HCT116 (cell line): ENCODE measurements around the gene AOC2. TPM values are rescaled to one million over a fixed set of nuclear protein-coding genes. Genes with fewer than 3 reads are reported as not detected.

Experiments
- ATAC-seq: fragments of 200-7000 bp; cut with Tn5 transposase; 2 replicates; pipeline ENCODE4 v1.9.1; 2020; ENCODE audit warnings: mild to moderate bottlenecking, moderate library complexity
- BruUV-seq: library from RNA; stranded (reverse); fragments of 400-500 nt; replicated peaks from 2 replicates; lab custom pipeline; 2021; lab: Mats Ljungman, UMichigan
- CTCF ChIA-PET: fragments of 300-600 bp; sonication (Branson Sonifier 250); formaldehyde crosslinking; loops from one replicate; lab custom pipeline; 2021; ENCODE audit warnings: antibody characterized with exemption; lab: Charles Lee
- POLR2A ChIA-PET: fragments of 300-600, 350-600 bp; sonication (Branson Sonifier 250); formaldehyde crosslinking; loops from one replicate; lab custom pipeline; 2021; ENCODE audit warnings: antibody characterized with exemption; lab: Charles Lee
- RAD21 ChIA-PET, 2 experiments: fragments of 300-600 bp; sonication (Branson Sonifier 250); formaldehyde crosslinking; loops; one replicate each; lab custom pipeline; 2023; ENCODE audit warnings: low total read pairs in 2 of 2; ENCODE audit not compliant: uncharacterized antibody in 2 of 2, unreplicated experiment in 2 of 2, low non-redundant PET in 1 of 2; lab: Charles Lee
- DNase-seq: peaks from one replicate; pipeline ENCODE4 v3.0.0-alpha.2; 2010; ENCODE audit warnings: low read depth, low spot score
- H2AFZ ChIP-seq: fragments of 200-600 bp; shearing (Covaris generic), sonication (generic); 2 replicates; pipeline ENCODE4 v1.6.1; 2017; ENCODE audit warnings: low read depth, mixed run types, mixed read lengths, antibody characterized with exemption, low read length; ENCODE audit not compliant: poor library complexity, severe bottlenecking
- H3K27ac ChIP-seq: 2 replicates; pipeline ENCODE4 v1.5.1; 2012; ENCODE audit warnings: low read depth, low read length
- H3K27me3 ChIP-seq: fragments of 200-600 bp; sonication (generic); 2 replicates; pipeline ENCODE4 v1.6.1; 2016; ENCODE audit warnings: mixed run types, low read length, mixed read lengths; ENCODE audit not compliant: insufficient read depth
- H3K36me3 ChIP-seq, 2 experiments: fragments of 200-500 bp in 1 of 2; fragments of 200-600 bp in 1 of 2; sonication (Bioruptor generic) in 1 of 2; sonication (generic) in 1 of 2; 2 replicates each; pipeline versions ENCODE4 v1.5.1 to v1.6.1; 2014 to 2016; ENCODE audit warnings: low read length in 2 of 2, inconsistent platforms in 1 of 2, mixed read lengths in 1 of 2, mixed run types in 1 of 2; ENCODE audit not compliant: insufficient read depth in 2 of 2, control insufficient read depth in 1 of 2
- H3K4me1 ChIP-seq, 2 experiments: fragments of 200-600 bp in 1 of 2; sonication (generic) in 1 of 2; 2 replicates each; pipeline versions ENCODE4 v1.5.1 to v1.6.1; 2012 to 2017; ENCODE audit warnings: low read length in 2 of 2, inconsistent platforms in 1 of 2, mild to moderate bottlenecking in 1 of 2, mixed read lengths in 1 of 2, mixed run types in 1 of 2, moderate library complexity in 1 of 2; ENCODE audit not compliant: insufficient read depth in 2 of 2, control insufficient read depth in 1 of 2
- H3K4me2 ChIP-seq: fragments of 200-600 bp; sonication (generic); 2 replicates; pipeline ENCODE4 v1.6.1; 2017; ENCODE audit warnings: mixed run types, low read length, mixed read lengths
- H3K4me3 ChIP-seq, 2 experiments: fragments of 200-600 bp in 1 of 2; sonication (generic) in 1 of 2; replicated peaks in 1 of 2; 2 replicates each; pipeline ENCODE4 v1.5.1; 2011 to 2016; ENCODE audit warnings: low read length in 2 of 2, control low read depth in 1 of 2, low read depth in 1 of 2, mild to moderate bottlenecking in 1 of 2, mixed read lengths in 1 of 2, mixed run types in 1 of 2
- H3K79me2 ChIP-seq: fragments of 200-600 bp; sonication (generic); 2 replicates; pipeline ENCODE4 v1.6.1; 2017; ENCODE audit warnings: mild to moderate bottlenecking, mixed run types, low read length, moderate library complexity, mixed read lengths; ENCODE audit not compliant: insufficient read depth
- H3K9ac ChIP-seq: fragments of 200-600 bp; sonication (generic); 2 replicates; pipeline ENCODE4 v1.6.1; 2016; ENCODE audit warnings: low read length, mixed read lengths
- H3K9me2 ChIP-seq: fragments of 200-600 bp; sonication (generic), shearing (Covaris generic); 2 replicates; pipeline ENCODE4 v1.6.1; 2017; ENCODE audit warnings: mixed run types, mild to moderate bottlenecking, moderate library complexity; ENCODE audit not compliant: insufficient read depth
- H3K9me3 ChIP-seq, 2 experiments: fragments of 200-500 bp in 1 of 2; fragments of 200-600 bp in 1 of 2; sonication (Bioruptor generic) in 1 of 2; sonication (generic) in 1 of 2; 2 replicates each; pipeline ENCODE4 v1.6.1; 2014 to 2017; ENCODE audit warnings: low read length in 2 of 2, mixed read lengths in 2 of 2, inconsistent platforms in 1 of 2, low read depth in 1 of 2, mild to moderate bottlenecking in 1 of 2, mixed run types in 1 of 2, moderate library complexity in 1 of 2; ENCODE audit not compliant: control insufficient read depth in 1 of 2, insufficient read depth in 1 of 2
- H4K20me1 ChIP-seq: fragments of 200-600 bp; sonication (generic), shearing (Covaris generic); 2 replicates; pipeline ENCODE4 v1.6.1; 2017; ENCODE audit warnings: mixed run types, mild to moderate bottlenecking, moderate library complexity; ENCODE audit not compliant: insufficient read depth
- CTCF ChIP-seq, 3 experiments: fragments of 200-600 bp in 1 of 3; sonication (generic) in 1 of 3; IDR thresholded peaks in 2 of 3; conservative IDR thresholded peaks in 1 of 3; 2 replicates each; pipeline ENCODE4 v1.5.1; 2012 to 2017; ENCODE audit warnings: low read depth in 2 of 3, low read length in 2 of 3, antibody characterized with exemption in 1 of 3, borderline replicate concordance in 1 of 3, control low read depth in 1 of 3, mild to moderate bottlenecking in 1 of 3, mixed read lengths in 1 of 3, mixed run types in 1 of 3, moderate library complexity in 1 of 3; ENCODE audit not compliant: insufficient read depth in 1 of 3
- EZH2 ChIP-seq: fragments of 200-600 bp; sonication (generic); IDR thresholded peaks from 2 replicates; pipeline ENCODE4 v1.6.1; 2017; ENCODE audit warnings: antibody characterized with exemption, mixed run types
- FOSL1 ChIP-seq: IDR thresholded peaks from 2 replicates; pipeline ENCODE4 v1.6.1; 2012; ENCODE audit warnings: low read depth
- JUND ChIP-seq: IDR thresholded peaks from 2 replicates; pipeline ENCODE4 v1.6.1; 2012
- POLR2A ChIP-seq: IDR thresholded peaks from 2 replicates; pipeline ENCODE4 v1.7.0; 2011; ENCODE audit warnings: borderline replicate concordance; ENCODE audit not compliant: insufficient read depth, insufficient read length; ENCODE audit errors: extremely low read depth
- SP1 ChIP-seq: IDR thresholded peaks from 2 replicates; pipeline ENCODE4 v1.6.1; 2012; ENCODE audit warnings: low read depth
- SRF ChIP-seq: IDR thresholded peaks from 2 replicates; pipeline ENCODE4 v1.6.1; 2012; ENCODE audit warnings: low read depth
- YY1 ChIP-seq: IDR thresholded peaks from 2 replicates; pipeline ENCODE4 v1.6.1; 2011; ENCODE audit warnings: low read length, low read depth, moderate library complexity, mild to moderate bottlenecking; ENCODE audit not compliant: insufficient replicate concordance; ENCODE audit errors: extremely low read depth
- ZFX ChIP-seq: fragments of 450-650 bp; IDR thresholded peaks from 2 replicates; pipeline ENCODE4 v1.6.1; 2017
- intact Hi-C: fragments of 100-400 bp; cut with micrococcal nuclease; formaldehyde crosslinking; loops from 2 replicates; pipeline ENCODE4 v1.10.0; 2022
- total RNA-seq: library from RNA; stranded (reverse); gene quantifications from one replicate; pipeline ENCODE4 v1.2.1, GENCODE V29; 2021; ENCODE audit not compliant: unreplicated experiment

AOC2 gene
- total RNA-seq, 1 experiment from 2014 or later, result 8.0 TPM

- TF ChIP-seq CTCF (IDR thresholded peaks at IDR 0.05 in 2 of 3, conservative IDR thresholded peaks at IDR 0.05 in 1 of 3; ENCODE audit: borderline replicate concordance in 1 of 3, insufficient read depth in 1 of 3, low read depth in 2 of 3, low read length in 2 of 3), result no peak
- TF ChIP-seq POLR2A, result no peak
- TF ChIP-seq SP1, result peak; percentile 84; the same call in 1 of the 2 replicates
- TF ChIP-seq FOSL1, result no peak
- peak; percentile 82 for TF ChIP-seq ZFX
- TF ChIP-seq, all 23 proteins: peak for 8
Observed at GRCh38 chr17:42798383-42799380, 45.7 kb upstream of the AOC2 start, which contains the start of the genes CNTD1 and COA3 (continued).

GRCh38 chr17:42803074-42803883 lies 41.1 kb upstream of the AOC2 start:
- TF ChIP-seq CTCF (IDR thresholded peaks at IDR 0.05 in 2 of 3, conservative IDR thresholded peaks at IDR 0.05 in 1 of 3; ENCODE audit: borderline replicate concordance in 1 of 3, insufficient read depth in 1 of 3, low read depth in 2 of 3, low read length in 2 of 3), result no peak
- TF ChIP-seq YY1, result no peak
- no peak for TF ChIP-seq JUND
- TF ChIP-seq EZH2, result no peak
- no peak for TF ChIP-seq SRF
- Histone ChIP-seq H3K27ac (no peak overlapping the region), H3K36me3 (no peaks in the 10 kb centered on the region), H3K9ac (no peak overlapping the region), H2AFZ (no peak overlapping the region), H4K20me1 (no peaks in the 10 kb centered on the region), H3K9me3 (no peaks in the 10 kb centered on the region), H3K4me1 (no peaks in the 10 kb centered on the region), H3K4me2 (no peak overlapping the region), H3K79me2 (no peaks in the 10 kb centered on the region), H3K4me3 (no peak overlapping the region), H3K9me2 (no peaks in the 10 kb centered on the region), H3K27me3 (no peaks in the 10 kb centered on the region)
- no TSS peak for BruUV-seq
- RAD21 ChIA-PET, result no interaction called here
- POLR2A ChIA-PET, result no interaction called here
- ATAC-seq (no peak), DNase-seq (no peak)
- CTCF ChIA-PET, result interaction anchor here (0.8 to 2.3 kb wide), 3 partner anchors 21 to 225 kb away, joined by 3 to 11 read pairs (median 5); partner anchors contain the start of gene BECN1
- intact Hi-C loops, result no loop called here
